Adrenal gland (tissue), 5 donors: ENCODE measurements around the gene TOPORS.

Experiments
- CTCF ChIP-seq, 6 experiments: fragments of 450-650 bp in 4 of 6; fragments of 200-600 bp in 2 of 6; sonication (generic) in 1 of 6; IDR thresholded peaks; 1 replicate in 5 of 6; 2 replicates in 1 of 6; pipeline versions ENCODE4 v1.5.1 to v1.8.0; 2016 to 2021; ENCODE audit warnings: antibody characterized with exemption in 6 of 6, mild to moderate bottlenecking in 2 of 6, moderate library complexity in 1 of 6
- POLR2A ChIP-seq, 2 donors: fragments of 450-650 bp; IDR thresholded peaks; one replicate each; pipeline ENCODE4 v1.6.1; 2017; ENCODE audit warnings: antibody characterized with exemption in 2 of 2, mild to moderate bottlenecking in 2 of 2, moderate library complexity in 1 of 2
- donor health status: DM: no; HTN: no; CAD: no.

- TF ChIP-seq CTCF (IDR thresholded peaks at IDR 0.05) (no peak), POLR2A (IDR thresholded peaks at IDR 0.05) (no peak)
Measured at GRCh38 chr9:32545884-32546283, 6.5 kb downstream of the TOPORS start.
